Epithelial cell of prostate (primary cell): ENCODE data around the gene GOLGA6L2.
"Not testable (repeated sequence)": the region's sequence is repeated elsewhere in the genome, so short reads cannot be mapped to it uniquely, and the experiment has no call there.

ENCODE experiments used
- DNase-seq: peaks from one replicate; pipeline ENCODE4 v3.0.0-alpha.2; 2011; ENCODE audit warnings: low read depth, low spot score
- H3K27ac ChIP-seq: fragments of 450-650 bp; 2 replicates; pipeline ENCODE4 v1.5.1; 2017; ENCODE audit warnings: mild to moderate bottlenecking

Gene GOLGA6L2

DNA sequence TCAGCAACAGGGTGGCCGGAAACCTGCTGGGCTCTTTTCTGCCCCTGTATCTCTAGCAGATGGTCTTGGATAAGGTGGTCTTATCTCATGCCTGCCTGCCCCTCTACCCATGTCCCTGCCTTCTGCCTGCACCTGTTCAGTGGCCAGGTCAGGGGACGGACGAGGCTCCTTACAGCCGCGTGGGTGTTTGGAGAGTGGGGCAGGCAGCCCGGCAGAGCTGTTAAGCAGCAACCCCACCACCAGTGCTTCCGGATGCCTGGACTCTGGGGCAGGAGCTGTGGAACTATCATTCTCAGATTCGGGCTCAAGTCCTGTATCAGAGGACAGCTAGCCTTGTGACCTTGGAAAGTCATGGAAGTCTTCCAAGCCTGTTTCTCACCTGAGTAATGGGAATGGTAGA is 21.7 kb downstream of the GOLGA6L2 start:
- H3K27ac ChIP-seq, DNase-seq: not testable (repeated sequence)

DNA sequence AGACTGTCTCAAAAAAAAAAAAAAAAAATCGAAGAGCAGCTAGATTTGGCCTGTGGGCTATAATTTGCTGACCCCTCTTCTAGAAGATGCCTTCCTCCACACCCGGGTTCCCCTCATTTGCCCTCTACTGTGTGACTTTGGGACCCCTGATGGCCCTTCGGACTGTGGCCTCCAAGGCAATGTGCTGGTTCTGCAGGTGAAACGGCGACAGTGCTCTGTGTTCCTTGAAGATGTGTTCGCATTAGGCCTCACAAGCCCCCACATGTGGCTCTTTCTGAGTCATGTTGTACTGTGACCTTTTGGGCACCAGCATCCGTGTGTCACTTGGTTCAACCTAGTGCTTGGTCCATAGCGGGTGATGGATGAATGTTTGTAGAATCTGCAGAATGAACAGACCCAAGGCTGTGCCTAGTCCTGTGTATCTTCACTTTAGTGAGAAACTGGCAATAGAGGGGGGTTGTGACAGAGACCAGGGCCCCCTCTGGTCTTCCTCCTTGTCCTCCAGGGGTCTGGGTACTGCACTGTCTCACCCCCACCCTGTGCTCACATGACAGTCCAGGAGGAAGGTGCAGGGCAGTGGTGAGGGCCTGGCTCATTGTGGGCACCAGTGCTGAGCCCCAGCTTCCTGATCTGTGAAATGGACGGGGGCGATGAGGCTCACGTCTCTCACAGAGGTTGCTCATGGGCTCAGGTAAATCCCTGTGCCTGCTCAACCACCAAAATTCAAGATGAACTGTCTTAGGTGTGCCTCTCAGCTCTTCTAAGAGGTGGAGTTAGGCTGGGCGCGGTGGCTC is 22.7 kb downstream of the GOLGA6L2 start:
- DNase-seq, result no peak
- no peak overlapping the region for H3K27ac ChIP-seq

DNA sequence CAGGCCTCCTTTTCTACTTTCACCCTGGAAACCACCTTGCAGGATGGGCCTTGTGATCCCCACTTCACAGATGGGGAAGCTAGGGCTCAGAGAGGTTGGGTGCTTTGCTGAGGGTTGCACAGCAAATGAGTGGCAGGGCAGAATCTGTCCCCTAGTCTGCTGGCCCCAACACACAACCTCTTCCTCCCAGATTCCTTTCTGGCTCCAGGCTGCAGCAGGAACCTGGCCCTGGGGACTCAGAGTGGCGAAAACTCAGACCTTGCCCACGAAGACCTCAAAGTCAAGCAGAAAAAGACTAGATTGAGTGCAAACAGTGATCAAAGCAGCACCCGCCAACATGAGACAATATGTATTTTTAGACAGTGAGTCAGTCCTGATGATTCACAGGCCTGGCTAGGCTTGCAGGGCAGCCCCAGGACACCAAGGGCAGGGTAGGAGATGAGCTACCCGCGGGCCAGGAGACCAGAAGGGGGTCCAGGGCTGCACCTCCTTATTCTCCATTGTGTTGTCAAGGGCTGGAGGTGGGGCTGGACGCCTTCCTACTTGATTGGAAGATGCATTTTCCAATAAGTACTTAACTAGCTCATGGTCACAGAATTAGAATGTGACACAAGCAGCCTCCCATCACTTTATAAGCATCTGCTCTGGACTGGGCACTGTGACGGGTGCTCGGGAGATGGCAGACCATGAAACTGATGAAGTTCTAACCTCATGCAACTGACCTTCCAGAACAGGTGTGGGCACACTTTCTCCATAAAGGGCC is 23.9 kb downstream of the GOLGA6L2 start:
- DNase-seq, result no peak
- H3K27ac ChIP-seq, result no peak overlapping the region

DNA sequence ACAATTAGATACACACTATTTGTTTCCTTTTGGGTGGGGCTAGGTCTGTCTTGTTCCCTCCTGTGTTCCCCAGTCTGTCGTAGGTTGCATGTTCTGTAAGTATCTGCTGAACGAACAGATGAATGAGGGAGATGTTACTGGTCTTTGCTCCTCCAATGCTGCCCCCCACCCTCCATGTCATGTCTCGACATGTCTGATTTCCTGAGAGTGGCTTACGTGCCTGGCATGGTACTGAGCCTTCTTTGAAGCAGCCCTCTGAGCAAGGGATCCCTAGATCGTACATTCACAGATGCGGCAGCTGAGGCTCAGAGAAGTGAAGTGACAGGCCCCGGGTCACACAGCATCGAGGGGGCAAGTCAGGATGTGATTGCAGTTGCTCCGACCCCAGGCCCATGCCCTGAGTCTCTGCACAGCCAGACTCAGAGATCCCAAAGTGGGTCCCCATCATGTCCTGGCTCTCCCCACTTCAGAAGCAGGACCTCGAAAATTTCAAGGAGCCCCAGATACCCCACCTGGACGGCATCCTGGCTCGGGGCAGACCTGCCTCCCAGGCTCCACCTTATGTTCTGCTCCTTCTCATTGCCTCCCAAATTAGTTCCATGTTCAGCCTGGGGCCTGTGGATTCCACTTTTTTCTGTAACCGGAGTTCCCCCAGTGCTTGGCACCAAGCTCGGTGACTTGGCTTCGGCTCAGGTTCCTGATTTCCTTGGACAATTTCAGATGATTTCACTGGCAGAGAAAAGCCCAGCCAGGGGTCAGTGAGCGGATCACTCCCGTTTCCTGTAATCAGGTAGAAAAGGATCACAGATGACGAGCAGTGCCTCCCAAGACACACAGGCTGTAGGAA is 24.7 kb downstream of the GOLGA6L2 start:
- no peak overlapping the region for H3K27ac ChIP-seq
- DNase-seq, result no peak

DNA sequence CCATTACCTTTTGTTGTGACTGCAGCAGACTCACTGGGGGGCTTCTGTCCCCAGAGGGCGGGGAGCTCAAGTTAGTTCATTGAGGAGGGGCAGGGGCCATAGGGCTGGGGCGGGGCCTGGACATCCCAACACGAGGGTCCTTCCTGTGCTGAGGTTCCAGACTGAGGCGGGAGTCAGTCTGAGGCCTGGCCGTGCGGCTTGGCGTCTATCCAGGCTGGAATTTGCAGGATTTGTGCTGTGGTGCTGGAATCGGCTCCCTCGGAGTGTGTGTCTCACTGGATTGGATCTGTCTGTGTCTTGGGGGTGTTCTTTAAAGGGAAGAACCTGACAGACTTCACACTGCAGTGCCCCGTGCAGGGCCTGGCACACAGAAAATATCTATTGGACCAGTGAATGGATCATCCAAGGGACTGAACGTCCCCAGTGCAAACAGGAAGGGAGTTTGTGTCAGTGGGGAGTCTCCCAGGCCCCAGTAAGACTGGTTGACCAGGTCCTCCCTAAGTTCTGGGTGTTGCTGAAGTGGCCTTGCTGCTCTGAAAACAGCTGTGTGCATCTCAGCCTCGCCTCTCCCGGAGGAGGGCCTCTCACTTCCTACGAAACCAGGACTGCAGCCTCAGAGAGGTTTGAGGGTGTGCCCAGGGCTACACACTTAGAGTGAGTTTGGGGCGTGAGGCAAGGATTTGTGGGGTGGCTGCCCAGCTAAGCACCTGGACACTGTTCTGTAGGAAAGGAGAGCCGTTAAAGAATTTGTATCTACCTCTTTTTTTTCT is 26.1 kb downstream of the GOLGA6L2 start:
- no peak overlapping the region for H3K27ac ChIP-seq
- DNase-seq, result no peak

DNA sequence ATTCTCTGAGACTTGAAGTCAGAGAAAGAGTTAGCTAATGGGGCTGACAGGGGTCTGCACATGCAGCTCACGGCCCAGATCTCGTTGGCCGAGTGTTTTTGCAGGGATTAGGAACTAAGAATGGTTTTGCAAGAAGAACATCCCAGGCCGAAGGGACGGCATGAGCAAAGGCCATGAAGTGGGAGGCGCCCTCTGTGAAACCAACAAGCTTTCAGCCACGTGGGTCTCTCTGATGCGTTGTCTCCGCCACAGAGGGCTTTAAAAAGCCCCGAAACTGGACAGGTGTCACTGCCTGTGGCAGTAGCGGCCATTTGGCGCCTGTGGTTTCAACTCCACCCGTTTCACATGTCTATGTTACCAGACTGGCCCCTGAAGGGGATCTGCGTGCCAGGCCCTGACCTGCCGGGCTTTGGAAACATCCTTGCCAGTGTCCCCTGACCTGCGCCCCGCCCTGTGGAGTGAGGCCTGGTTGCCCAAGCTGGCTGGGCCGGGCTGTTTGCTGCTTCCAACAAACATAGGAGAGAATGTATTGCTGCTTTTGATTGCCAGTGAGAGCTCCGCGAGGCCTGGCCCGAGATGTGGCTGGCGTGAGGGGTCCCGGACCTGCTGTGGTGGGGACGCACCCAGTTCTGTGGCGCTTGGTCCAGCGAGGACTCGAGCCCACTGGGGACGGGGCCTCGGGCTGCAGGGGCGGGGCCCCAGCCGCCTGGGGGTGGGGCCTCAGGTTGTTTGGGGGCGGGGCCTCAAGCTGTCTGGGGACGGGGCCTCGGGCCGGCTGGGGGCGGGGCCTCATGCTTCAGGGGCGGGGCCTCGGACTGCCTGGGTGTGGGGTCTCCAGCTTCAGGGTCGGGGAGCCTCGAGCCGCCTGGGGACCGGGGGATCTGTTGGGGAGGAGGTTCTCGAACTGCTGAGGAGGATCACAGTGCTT is 30.4 kb downstream of the GOLGA6L2 start:
- no peak for DNase-seq
- H3K27ac ChIP-seq, result no peak overlapping the region

DNA sequence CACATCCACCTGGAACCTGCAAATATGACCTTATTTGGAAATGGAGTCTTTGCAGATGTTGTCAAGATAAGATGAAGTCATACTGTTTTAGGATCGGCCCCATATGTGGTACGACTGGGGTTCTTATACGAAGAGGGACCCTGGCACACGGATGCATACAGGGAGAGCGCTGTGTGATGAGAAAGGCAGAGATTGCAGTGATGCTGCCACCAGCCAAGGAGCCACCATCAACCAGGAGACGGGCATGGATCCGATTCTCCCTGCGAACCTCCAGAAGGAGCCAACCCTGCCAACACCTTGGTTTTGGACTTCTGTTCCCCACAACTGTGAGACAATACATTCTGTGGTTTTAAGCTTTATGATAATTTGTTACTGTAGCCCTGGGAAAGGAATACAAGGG is 31.2 kb downstream of the GOLGA6L2 start:
- H3K27ac ChIP-seq, DNase-seq: not testable (repeated sequence)

DNA sequence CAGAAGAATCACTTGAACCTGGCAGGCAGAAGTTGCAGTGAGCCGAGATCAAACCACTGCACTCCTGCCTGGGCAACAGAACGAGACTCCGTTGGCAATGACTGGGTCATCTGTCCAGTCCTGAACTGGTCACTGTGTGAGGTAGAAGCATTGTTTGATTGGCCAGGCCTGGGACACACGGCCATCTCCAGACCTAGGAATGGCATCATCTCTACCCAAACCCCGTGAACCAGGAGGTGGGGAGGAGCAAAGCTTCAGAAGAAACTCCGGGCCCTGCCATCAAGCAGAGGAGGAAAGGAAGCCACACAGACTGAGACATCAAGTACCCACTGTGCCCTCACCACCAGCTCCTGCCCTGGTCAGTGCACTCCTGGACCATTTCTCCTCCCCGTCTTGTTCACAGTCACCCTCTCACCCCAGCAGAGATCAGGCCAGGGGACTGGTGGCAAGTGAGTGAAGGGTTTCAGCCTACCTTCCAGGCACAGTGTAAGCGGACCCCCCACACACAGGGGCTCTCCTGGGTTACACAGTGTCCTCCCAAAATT is 31.6 kb downstream of the GOLGA6L2 start:
- no peak for DNase-seq

DNA sequence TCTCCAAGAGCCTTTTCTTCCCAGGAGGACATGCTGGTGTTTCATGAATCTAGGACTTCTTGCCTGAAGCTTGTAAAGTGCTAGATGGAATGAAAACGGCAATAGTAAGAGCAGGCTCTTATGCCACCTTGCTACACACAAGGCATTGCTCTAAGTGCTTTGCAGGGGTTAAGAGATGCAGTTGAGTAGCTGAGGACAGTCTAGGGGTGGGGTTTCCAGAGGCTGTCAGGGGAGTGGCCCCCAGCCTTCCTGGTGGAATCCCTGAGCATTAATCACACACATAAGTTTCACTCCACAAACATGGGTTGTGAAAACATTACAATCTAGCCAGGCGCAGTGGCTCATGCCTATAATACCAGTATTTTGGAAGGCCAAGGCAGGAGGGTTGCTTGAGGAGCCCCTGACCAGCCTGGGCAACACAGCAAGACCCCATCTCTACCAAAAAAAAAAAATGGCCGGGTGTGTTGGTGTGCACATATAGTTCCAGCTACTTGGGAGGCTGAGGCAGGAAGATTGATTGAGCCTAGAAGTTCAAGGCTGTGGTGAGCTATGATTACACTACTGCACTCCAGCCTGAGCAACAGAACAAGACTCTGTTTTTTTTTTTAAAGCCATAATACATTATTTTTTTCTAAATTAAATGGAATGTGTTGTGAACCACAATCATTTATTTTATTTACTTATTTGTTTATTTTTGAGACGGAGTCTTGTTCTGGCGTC is 34.0 kb downstream of the GOLGA6L2 start:
- DNase-seq, H3K27ac ChIP-seq: not testable (repeated sequence)

More for the DNA sequence above, 31.6 kb downstream of the GOLGA6L2 start:
- no peak overlapping the region for H3K27ac ChIP-seq

DNA sequence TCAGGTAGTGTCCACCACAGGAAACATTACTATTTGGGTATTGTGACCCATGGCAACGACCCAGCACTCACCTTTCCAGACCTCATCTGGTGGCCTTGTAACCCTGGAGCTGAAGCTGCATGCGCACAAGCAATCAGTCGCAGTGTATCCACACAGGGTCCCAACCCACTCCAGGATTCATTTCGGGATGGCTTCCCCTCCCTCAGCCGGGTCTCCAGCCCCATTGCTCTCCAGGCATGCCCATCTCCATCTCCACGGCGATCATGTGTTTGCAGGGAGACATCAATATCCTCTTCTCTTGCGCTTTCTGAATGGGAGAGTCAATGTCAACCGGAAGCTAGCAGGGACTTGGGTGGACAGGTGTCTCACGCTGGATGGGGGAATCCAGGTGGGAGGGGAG is 35.2 kb downstream of the GOLGA6L2 start:
- DNase-seq, result no peak
- H3K27ac ChIP-seq, result no peak overlapping the region

DNA sequence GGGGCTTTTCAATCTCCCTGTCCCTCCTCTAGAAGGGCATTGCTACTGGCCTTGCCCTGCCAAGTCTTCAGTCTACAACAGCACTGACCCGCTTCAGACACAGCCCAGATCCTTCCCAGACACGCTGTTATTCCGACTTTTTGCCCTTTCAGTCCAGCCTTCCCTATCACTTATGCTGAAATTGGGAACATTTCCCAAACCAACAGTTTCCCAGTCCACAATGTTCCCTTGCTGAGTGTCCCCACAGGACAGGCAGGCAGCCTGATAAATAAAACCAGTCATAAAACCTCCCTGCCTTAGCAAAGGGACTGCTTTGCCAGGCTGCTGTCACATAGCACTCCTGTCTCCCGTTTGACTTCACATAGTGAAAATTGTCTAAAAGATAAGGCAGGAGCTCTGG is 43.5 kb downstream of the GOLGA6L2 start:
- no peak for DNase-seq
- no peak overlapping the region for H3K27ac ChIP-seq

DNA sequence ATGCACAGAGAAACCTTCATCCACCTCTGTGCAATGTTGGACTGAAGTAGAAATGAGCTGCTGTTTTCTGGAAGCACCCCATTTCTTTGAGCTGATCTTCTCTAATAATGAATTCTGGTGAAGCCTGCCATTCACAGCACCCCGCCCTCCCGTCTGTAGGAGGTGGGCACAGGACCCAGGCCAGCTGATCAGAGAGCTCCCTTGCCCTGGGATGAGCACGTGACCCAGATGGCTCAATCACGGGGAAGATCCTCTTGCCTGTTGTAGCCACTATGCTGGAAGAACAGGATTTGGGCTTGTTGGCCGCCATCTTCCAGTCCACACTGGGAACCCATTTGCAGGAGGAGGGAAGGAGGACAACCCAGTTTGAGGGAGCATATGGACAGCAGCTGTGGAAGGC is 44.5 kb downstream of the GOLGA6L2 start:
- DNase-seq, result no peak
- H3K27ac ChIP-seq, result no peak overlapping the region

DNA sequence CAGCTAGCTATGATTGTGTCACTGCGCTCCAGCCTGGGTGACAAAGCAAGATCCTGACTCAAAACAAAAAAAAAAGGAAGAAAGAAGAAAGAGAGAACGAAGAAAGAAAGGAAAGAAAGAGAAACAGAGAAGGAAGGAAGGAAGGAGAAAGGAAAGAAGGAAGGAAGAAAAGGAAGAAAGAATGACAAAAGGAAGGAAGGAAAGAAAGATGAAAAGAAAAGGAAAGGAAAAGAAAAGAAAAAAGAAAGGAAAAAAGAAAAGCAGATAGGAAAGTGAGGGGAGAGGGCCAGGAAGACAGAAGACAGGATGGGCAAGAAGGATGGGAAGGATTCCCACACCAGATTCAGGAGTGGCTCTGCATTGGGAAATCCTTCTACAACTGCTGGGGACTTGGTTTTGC is 44.9 kb downstream of the GOLGA6L2 start:
- no peak for DNase-seq
- H3K27ac ChIP-seq, result no peak overlapping the region

DNA sequence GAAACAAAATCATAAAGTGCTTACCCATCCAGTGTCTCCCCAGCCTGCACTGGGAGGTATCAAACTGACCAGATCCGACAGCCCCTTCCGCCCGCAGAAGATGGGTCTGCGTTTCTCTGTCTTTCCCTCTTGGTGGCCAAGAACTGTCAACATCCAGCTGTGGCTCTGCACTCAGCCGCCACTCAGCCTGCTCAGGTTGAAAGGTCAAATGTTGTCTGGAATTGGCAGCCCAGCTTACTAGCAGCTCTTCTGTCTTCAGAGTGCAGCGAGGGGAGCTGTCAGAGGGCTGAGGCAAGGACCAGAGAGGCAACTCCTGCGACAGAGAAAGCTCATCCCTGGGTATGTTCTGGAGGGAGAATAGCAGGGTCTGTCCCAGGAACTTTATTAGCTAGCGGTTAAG is 45.4 kb downstream of the GOLGA6L2 start:
- H3K27ac ChIP-seq, result no peak overlapping the region
- DNase-seq, result no peak

DNA sequence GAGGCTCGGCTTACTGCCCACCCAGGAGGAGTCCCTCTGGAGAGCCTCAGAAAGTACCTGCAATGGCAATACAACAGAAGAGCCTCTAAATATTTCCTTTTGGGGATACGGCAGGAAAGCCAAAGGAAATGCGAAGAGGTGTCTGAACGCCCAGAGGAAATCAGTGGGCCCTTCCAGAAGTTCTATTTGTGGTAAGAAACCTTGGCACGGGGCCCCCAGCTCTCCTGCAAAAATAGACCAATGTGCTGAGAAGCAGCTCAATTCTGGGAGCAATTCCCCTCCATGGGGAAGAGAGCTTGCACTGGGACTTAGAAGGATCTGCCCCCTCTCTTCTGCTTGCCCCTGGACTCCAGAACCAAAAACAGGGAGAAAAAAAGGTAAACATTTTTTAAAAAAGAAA is 47.8 kb downstream of the GOLGA6L2 start:
- not testable (repeated sequence) for H3K27ac ChIP-seq, DNase-seq

DNA sequence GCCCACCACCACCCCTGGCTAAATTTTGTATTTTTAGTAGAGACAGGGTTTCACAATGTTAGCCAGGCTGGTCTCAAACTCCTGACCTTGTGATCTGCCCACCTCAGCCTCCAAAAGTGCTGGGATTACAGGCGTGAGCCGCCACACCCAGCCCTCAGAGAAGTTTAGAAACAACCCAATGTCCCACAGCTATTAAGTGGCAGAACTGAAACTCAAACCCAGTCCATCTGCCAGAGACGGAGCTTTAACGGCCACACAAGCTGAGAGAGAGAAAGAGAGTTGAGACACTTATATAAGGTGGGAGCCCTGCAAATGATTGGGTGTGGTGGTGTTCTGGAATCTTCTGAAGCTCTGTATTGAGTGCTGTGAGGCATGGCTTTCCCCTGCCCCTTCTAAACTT is 48.7 kb downstream of the GOLGA6L2 start:
- not testable (repeated sequence) for DNase-seq, H3K27ac ChIP-seq

DNA sequence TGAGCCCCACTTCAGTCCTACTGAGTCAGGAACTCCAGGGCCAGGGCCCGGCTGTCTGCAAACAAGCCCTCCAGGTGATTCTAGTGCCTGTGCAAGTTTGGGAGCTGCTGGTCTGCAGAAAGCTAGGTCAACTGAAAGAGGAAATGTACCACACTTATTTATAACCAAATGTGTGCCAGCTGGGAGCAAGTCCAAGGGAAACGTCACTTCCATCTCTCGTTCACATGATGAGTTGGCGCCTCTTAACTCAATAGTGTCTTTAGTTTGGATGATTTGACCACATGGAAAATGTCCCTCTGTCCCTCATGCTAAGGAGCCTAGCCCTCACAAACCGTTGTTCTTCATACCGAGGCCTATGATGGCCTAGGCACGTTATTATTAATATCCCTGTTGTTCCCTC is 49.3 kb downstream of the GOLGA6L2 start:
- DNase-seq, result no peak
- no peak overlapping the region for H3K27ac ChIP-seq

DNA sequence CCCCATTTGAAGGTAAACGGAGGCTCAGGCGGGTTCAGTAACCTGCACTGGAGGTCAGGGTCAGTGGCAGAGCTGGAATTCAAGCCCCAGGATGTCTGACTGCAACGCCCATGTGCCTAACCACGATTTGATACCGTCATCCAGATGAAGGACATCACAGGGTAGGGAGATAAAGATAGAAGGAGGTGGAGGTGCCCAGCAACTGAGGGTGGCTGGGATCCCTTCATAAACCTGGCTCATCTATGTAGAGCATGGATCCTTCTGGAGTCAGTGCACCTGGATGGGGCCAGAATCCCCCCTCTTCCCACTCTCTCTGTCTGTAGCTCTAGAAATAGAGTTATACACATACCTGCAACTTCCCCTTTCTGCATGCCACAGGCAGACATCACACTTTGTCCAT is 51.2 kb downstream of the GOLGA6L2 start:
- DNase-seq, result no peak
- no peak overlapping the region for H3K27ac ChIP-seq
